ENCODE data around the gene VASP. TPM values are rescaled to one million over a fixed set of nuclear protein-coding genes. Genes with fewer than 3 reads are reported as not detected.

Gene VASP
- total RNA-seq, 6 experiments from 2014 or later: 179 to 199 (median 185) TPM

- H3K36me3 Mint-ChIP-seq (ENCODE audit: low read depth): peaks cover 13% of the 10 kb centered on the region
- no peaks in the 10 kb centered on the region for H3K9me3 Mint-ChIP-seq
These were observed 1.4 kb upstream of the VASP start for GRCh38 chr19:45505996-45506245.

GRCh38 chr19:45506246-45506988 is 862 bp upstream of the VASP start:
- H3K9me3 Mint-ChIP-seq: no peaks in the 10 kb centered on the region
- peak overlapping the region; percentile 89 for H3K27ac Mint-ChIP-seq
- DNase-seq: peak; percentile 84
- peaks cover 36% of the 10 kb centered on the region for H3K4me1 Mint-ChIP-seq (ENCODE audit: low read depth)
- no peaks in the 10 kb centered on the region; the same call in 1 of the 2 replicates for H3K27me3 Mint-ChIP-seq (ENCODE audit: insufficient read depth)
- H3K36me3 Mint-ChIP-seq (ENCODE audit: low read depth): peaks cover 17% of the 10 kb centered on the region
- peak overlapping the region; percentile 95 for H3K4me3 Mint-ChIP-seq
- peak; percentile 76 for TF ChIP-seq CTCF (IDR thresholded peaks at IDR 0.05)

More at GRCh38 chr19:45505996-45506245, 1.4 kb upstream of the VASP start:
- DNase-seq: no peak
- no peak for TF ChIP-seq CTCF (IDR thresholded peaks at IDR 0.05)
- Mint-ChIP-seq H3K4me1 (ENCODE audit: low read depth) (peaks cover 35% of the 10 kb centered on the region), H3K27ac (peak overlapping the region; percentile 89), H3K27me3 (ENCODE audit: insufficient read depth) (no peaks in the 10 kb centered on the region; the same call in 1 of the 2 replicates), H3K4me3 (peak overlapping the region; percentile 82)

- no peaks in the 10 kb centered on the region; the same call in 1 of the 2 replicates for H3K27me3 Mint-ChIP-seq (ENCODE audit: insufficient read depth)
- peak overlapping the region; percentile 95 for H3K4me3 Mint-ChIP-seq
- H3K27ac Mint-ChIP-seq: peak overlapping the region; percentile 80
- no peaks in the 10 kb centered on the region for H3K9me3 Mint-ChIP-seq
- peaks cover 17% of the 10 kb centered on the region for H3K36me3 Mint-ChIP-seq (ENCODE audit: low read depth)
- no peak for TF ChIP-seq CTCF (IDR thresholded peaks at IDR 0.05)
- DNase-seq: no peak
- H3K4me1 Mint-ChIP-seq (ENCODE audit: low read depth): peaks cover 36% of the 10 kb centered on the region
These were observed 665 bp downstream of the VASP start for GRCh38 chr19:45507872-45508416.

GRCh38 chr19:45508417-45508860 is 1.2 kb downstream of the VASP start:
- Mint-ChIP-seq H3K9me3 (no peaks in the 10 kb centered on the region), H3K27me3 (ENCODE audit: insufficient read depth) (no peaks in the 10 kb centered on the region; the same call in 1 of the 2 replicates), H3K4me3 (peak overlapping the region; percentile 95), H3K27ac (peak overlapping the region; percentile 80; the same call in 1 of the 2 replicates), H3K4me1 (ENCODE audit: low read depth) (peaks cover 36% of the 10 kb centered on the region), H3K36me3 (ENCODE audit: low read depth) (peaks cover 17% of the 10 kb centered on the region)
- no peak for TF ChIP-seq CTCF (IDR thresholded peaks at IDR 0.05)
- DNase-seq: no peak

- peak overlapping the region; percentile 95 for H3K4me3 Mint-ChIP-seq
- DNase-seq: peak; percentile 57
- H3K27me3 Mint-ChIP-seq (ENCODE audit: insufficient read depth): no peaks in the 10 kb centered on the region; the same call in 1 of the 2 replicates
- TF ChIP-seq CTCF (IDR thresholded peaks at IDR 0.05): peak; percentile 26
- peaks cover 17% of the 10 kb centered on the region for H3K36me3 Mint-ChIP-seq (ENCODE audit: low read depth)
- H3K27ac Mint-ChIP-seq: peak overlapping the region; percentile 89
- peaks cover 42% of the 10 kb centered on the region for H3K4me1 Mint-ChIP-seq (ENCODE audit: low read depth)
- H3K9me3 Mint-ChIP-seq: no peaks in the 10 kb centered on the region
These were observed 1.8 kb downstream of the VASP start for GRCh38 chr19:45508861-45509691.
